IMR-90 (cell line): ENCODE data around the gene HOXA2.

Source experiments
- CEBPB ChIP-seq: IDR thresholded peaks from 2 replicates; pipeline ENCODE4 v1.6.1; 2012; ENCODE audit warnings: low read depth, low read length, improper control_type of control experiment
- CTCF ChIP-seq: conservative IDR thresholded peaks from 2 replicates; pipeline ENCODE4 v1.5.1; 2012; ENCODE audit warnings: mild to moderate bottlenecking, low read depth, low read length, improper control_type of control experiment
- ELK1 ChIP-seq: fragments of 150-350 bp; IDR thresholded peaks from 2 replicates; pipeline ENCODE4 v1.6.1; 2016; ENCODE audit warnings: low read depth, mild to moderate bottlenecking, low read length, moderate library complexity, borderline replicate concordance
- MAFK ChIP-seq: IDR thresholded peaks from 2 replicates; pipeline ENCODE4 v1.6.1; 2012; ENCODE audit warnings: low read depth, low read length, improper control_type of control experiment
- MAZ ChIP-seq: IDR thresholded peaks from 2 replicates; pipeline ENCODE4 v1.6.1; 2012; ENCODE audit warnings: low read depth, mild to moderate bottlenecking, low read length, improper control_type of control experiment, moderate library complexity, borderline replicate concordance
- MXI1 ChIP-seq: IDR thresholded peaks from 2 replicates; pipeline ENCODE4 v1.6.1; 2012; ENCODE audit warnings: low read depth, mild to moderate bottlenecking, low read length, moderate library complexity, borderline replicate concordance
- NFE2L2 ChIP-seq: fragments of 150-350 bp; IDR thresholded peaks from 2 replicates; pipeline ENCODE4 v1.6.1; 2016; ENCODE audit warnings: low read depth, mild to moderate bottlenecking, low read length
- POLR2A ChIP-seq: IDR thresholded peaks from 2 replicates; pipeline ENCODE4 v1.6.1; 2012; ENCODE audit warnings: mild to moderate bottlenecking, low read depth, low read length
- RAD21 ChIP-seq: IDR thresholded peaks from 2 replicates; pipeline ENCODE4 v1.6.1; 2012; ENCODE audit warnings: low read length, improper control_type of control experiment
- RCOR1 ChIP-seq: IDR thresholded peaks from 2 replicates; pipeline ENCODE4 v1.6.1; 2012; ENCODE audit warnings: mild to moderate bottlenecking, low read length, improper control_type of control experiment; ENCODE audit not compliant: insufficient replicate concordance
- RFX5 ChIP-seq: IDR thresholded peaks from 2 replicates; pipeline ENCODE4 v1.8.0; 2012; ENCODE audit warnings: low read depth, mild to moderate bottlenecking, low read length, moderate library complexity
- SMC3 ChIP-seq: fragments of 150-350 bp; IDR thresholded peaks from 2 replicates; pipeline ENCODE4 v1.6.1; 2016; ENCODE audit warnings: low read depth, mild to moderate bottlenecking, antibody characterized with exemption, low read length, moderate library complexity
- USF2 ChIP-seq: fragments of 150-350 bp; IDR thresholded peaks from 2 replicates; pipeline ENCODE4 v1.6.1; 2017; ENCODE audit warnings: mild to moderate bottlenecking, antibody characterized with exemption, low read length, low read depth

- TF ChIP-seq ELK1 (no peak), SMC3 (no peak), CTCF (no peak), RCOR1 (no peak), RFX5 (no peak), POLR2A (no peak), MXI1 (no peak), MAZ (no peak), RAD21 (no peak), MAFK (no peak), CEBPB (no peak), USF2 (no peak), NFE2L2 (no peak)
Measured at GRCh38 chr7:27132978-27133377, 30.5 kb upstream of the HOXA2 start.
